ENCODE data around the gene IGIP.

The IGIP gene

DNA sequence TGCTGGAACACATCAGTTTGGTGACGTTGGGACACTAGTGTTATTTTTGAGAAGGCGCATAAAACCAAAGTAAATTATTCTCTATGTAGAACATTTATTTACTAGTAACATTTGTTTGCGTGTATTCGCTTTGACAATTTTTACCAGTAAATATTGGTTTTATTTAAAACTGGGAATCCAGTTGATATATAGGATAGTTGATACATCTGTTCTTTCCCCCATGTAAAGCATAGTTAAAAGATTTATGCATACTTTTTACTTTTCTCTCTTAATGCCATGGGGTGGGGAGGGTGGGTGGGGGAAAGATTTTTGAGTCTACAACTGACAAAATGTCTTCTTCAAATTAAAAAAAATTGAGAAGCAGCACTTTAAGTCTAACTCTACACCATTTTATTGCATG is at the start of gene IGIP:
Gene IGIP (plus strand): TSS at position 301 of the 400 bp plus-strand sequence. CDS start 2,540 bp downstream, outside the sequence.
- H3K4me3 ChIP-seq (ENCODE audit: low read depth, low read length) = no peak within 1 kb of the TSS
- no peak for DNase-seq (ENCODE audit: low read depth)
- TF ChIP-seq CTCF (IDR thresholded peaks at IDR 0.05; ENCODE audit: low read depth, low read length, missing control alignments) = no peak

GRCh38 chr5:140076142-140076541 is 49.6 kb upstream of the IGIP start:
- TF ChIP-seq CTCF (IDR thresholded peaks at IDR 0.05; ENCODE audit: low read depth, low read length, missing control alignments) = no peak
- DNase-seq (ENCODE audit: low read depth) = no peak
- H3K4me3 ChIP-seq (ENCODE audit: low read depth, low read length) = no peak overlapping the region

DNA sequence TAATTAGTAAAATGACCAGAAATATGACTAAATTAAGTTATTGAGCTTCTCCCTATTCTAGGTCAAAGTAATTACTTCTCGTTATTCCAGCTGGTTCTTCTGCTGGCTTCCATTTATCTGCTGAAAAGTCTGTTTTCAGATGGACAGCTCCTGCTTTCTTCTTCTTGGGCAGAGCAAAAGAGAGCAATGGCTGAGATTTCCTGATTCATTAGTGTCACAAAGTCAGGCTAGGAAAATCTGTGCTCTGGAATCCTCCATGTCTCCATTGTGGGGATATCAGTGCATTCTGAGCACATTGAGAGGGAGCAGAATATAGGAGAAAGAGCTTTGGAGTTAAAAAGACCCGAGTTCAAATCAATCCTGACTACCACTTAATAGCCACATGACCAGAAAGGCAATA is 48.9 kb upstream of the IGIP start:
- no peak for TF ChIP-seq CTCF (IDR thresholded peaks at IDR 0.05; ENCODE audit: low read depth, low read length, missing control alignments)
- no peak overlapping the region for H3K4me3 ChIP-seq (ENCODE audit: low read depth, low read length)
- DNase-seq (ENCODE audit: low read depth) = no peak

DNA sequence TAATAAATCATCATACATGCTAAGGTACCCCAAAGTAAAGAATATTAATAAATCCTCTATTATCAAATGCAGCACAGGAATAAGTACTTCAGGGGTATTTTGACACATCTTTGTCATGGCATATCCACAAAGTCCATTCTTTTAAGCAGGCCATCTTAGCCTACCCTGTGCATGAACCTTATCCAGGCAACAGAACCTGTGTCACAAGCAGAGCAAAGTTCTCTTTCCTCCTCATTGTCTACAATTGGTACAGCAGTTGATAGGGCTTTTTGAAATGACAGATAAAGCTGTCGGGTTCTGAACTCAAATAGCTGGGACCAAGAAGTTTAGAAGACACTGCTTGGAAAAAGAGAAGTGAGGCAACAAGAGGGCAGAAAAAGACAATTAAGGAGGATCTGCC is 42.6 kb upstream of the IGIP start:
- no peak for TF ChIP-seq CTCF (IDR thresholded peaks at IDR 0.05; ENCODE audit: low read depth, low read length, missing control alignments)
- no peak for DNase-seq (ENCODE audit: low read depth)
- no peak overlapping the region for H3K4me3 ChIP-seq (ENCODE audit: low read depth, low read length)

DNA sequence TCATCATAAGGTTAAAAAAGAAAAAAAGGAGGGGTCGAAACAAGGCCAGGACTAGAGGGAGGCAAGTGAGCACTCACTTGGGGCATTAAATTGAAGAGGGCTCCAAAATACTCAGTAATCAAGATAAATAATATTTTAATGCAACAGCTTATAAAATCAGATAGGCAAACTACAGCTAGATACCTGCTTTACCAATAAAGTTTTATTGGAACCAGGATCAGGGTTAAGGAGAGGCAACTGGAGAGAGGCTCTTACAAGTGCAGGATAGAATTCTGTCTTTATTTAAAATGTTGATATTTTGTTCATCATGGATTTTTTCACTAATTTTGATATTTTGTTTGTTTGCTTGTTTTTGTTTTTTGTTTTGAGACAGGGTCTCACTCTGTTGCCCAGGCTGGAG is 42.1 kb upstream of the IGIP start:
- H3K4me3 ChIP-seq (ENCODE audit: low read depth, low read length) = no peak overlapping the region
- no peak for DNase-seq (ENCODE audit: low read depth)
- no peak for TF ChIP-seq CTCF (IDR thresholded peaks at IDR 0.05; ENCODE audit: low read depth, low read length, missing control alignments)

GRCh38 chr5:140084541-140084940 is 41.2 kb upstream of the IGIP start:
- no peak for TF ChIP-seq CTCF (IDR thresholded peaks at IDR 0.05; ENCODE audit: low read depth, low read length, missing control alignments)
- DNase-seq (ENCODE audit: low read depth) = no peak
- no peak overlapping the region for H3K4me3 ChIP-seq (ENCODE audit: low read depth, low read length)

- TF ChIP-seq CTCF (IDR thresholded peaks at IDR 0.05; ENCODE audit: low read depth, low read length, missing control alignments) = no peak
- H3K4me3 ChIP-seq (ENCODE audit: low read depth, low read length) = no peak overlapping the region
- no peak for DNase-seq (ENCODE audit: low read depth)
Measured at GRCh38 chr5:140090251-140090650, 35.5 kb upstream of the IGIP start.

Data from GM12864 (cell line).